ENCODE measurements around the gene IL11.

The IL11 gene

DNA sequence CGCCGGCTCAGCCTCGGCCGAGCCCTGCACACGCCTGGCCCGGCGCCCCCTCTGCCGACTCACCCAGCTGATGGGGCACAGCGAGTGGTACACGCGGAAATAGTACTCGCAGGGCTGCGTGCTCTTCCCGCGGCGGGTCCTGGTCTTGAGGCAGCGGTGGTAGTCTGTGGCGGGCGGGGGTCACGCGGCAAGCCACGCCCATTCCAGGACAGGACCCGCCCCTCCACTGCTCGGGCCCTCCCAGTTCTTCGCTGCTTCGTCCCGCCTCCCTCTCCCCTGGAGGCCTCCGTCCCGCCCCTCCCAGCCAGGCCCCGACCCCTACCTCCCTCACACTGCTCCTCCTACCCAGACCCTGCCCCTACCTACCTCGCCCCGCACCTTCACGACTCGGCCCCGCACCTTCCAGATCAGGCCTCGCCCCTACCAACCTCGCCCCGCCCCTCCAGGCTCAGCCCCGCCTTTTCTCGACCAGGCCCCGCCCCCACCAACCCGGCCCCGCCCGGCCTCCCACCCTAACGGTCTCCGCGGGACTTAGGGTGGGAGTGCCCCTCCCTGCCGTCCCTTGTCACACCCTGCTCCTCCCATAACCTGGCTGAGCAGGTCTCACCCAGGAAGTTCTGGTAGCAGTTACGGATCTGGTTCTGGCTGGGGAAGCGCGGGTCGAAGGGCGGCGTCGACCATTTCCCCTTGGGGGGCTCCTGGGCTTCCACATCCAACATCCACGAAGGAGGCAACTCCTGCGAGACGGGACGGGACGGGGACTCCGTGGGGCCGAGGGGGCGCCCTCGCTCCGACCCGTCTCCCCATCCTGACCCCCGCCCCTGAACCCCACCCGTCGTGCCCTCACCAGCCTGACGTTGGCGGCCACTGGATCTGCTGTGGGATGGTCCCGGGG lies 16.2 kb downstream of the IL11 start:
- H3K9ac ChIP-seq (ENCODE audit: low read length), result no peak overlapping the region
- H3K4me1 ChIP-seq (ENCODE audit: insufficient read depth, low read length), result peaks cover 8% of the 10 kb centered on the region
- no peaks in the 10 kb centered on the region for H3K9me3 ChIP-seq (ENCODE audit: low read length)
- no peak overlapping the region for H3K27ac ChIP-seq (ENCODE audit: low read depth, low read length)
- peak overlapping the region in 1 of 2 donors; percentile 14 for H3K4me3 ChIP-seq (ENCODE audit: low read depth in 1 of 2, low read length in 2 of 2)
- peaks cover 29 to 51% of the 10 kb centered on the region in 2 donors for H3K27me3 ChIP-seq (ENCODE audit: control insufficient read depth in 1 of 2, insufficient read depth in 2 of 2, low read length in 2 of 2)
- H3K36me3 ChIP-seq (ENCODE audit: insufficient read depth, low read length), result no peaks in the 10 kb centered on the region

DNA sequence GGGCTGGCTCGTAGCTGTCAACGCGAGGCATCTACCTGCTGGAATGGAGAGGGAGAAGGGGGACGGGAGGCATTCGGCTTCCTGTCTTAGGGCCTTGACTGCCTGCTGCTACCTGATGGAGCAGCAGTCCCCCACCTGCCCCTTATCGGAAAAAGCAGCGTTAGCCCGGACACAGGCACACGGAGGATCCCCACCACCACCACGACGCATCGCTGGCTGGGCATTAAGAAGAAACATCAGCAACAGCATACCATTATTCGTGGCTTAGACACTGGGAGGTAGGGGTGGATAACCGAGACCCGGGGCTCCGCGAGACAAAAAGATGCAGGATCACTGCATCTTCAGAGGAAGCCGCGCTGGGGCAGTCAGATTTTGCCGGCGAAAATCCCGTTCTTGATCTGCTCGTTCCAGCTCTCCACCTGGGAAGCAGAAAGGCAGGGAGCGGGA lies 16.9 kb downstream of the IL11 start:
- Histone ChIP-seq H3K9me3 (ENCODE audit: low read length) (no peaks in the 10 kb centered on the region), H3K36me3 (ENCODE audit: insufficient read depth, low read length) (no peaks in the 10 kb centered on the region), H3K9ac (ENCODE audit: low read length) (no peak overlapping the region), H3K4me1 (ENCODE audit: insufficient read depth, low read length) (peaks cover 8% of the 10 kb centered on the region), H3K4me3 (ENCODE audit: low read depth in 1 of 2, low read length in 2 of 2) (peak overlapping the region in 1 of 2 donors; percentile 14), H3K27ac (ENCODE audit: low read depth, low read length) (no peak overlapping the region), H3K27me3 (ENCODE audit: control insufficient read depth in 1 of 2, insufficient read depth in 2 of 2, low read length in 2 of 2) (peaks cover 29 to 51% of the 10 kb centered on the region in 2 donors)

DNA sequence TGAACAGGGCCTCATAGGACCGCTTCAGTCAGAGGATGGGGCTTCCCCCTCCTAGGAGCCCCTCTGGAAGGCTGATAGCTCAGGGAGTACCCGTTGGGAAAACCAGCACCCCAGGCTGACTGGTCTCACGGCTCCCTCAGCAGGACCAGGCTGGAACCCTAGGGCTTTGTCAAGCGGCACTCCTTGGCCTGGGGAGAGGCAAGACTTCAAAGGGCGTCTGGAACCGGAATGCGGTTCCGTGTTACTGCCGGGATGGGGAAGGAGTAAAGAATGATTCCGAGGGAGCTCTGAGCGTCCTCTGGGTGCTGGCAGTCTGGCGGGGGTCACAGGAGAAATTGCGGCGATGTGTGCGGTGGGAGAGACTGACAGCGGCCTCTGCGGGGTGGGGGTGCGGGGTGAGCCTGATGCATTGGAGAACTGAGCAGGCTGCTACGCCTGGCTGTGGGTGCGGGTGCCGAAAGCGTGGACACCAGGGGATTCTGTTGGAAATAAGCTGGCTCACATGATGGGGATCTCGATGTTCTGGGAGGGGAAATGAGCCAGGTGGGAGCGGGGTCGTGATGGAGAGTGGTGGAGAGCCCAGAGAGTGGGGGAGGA lies 17.6 kb downstream of the IL11 start:
- Histone ChIP-seq H3K36me3 (ENCODE audit: insufficient read depth, low read length) (no peaks in the 10 kb centered on the region), H3K9ac (ENCODE audit: low read length) (no peak overlapping the region), H3K27me3 (ENCODE audit: control insufficient read depth in 1 of 2, insufficient read depth in 2 of 2, low read length in 2 of 2) (peaks cover 29 to 51% of the 10 kb centered on the region in 2 donors), H3K9me3 (ENCODE audit: low read length) (no peaks in the 10 kb centered on the region), H3K4me3 (ENCODE audit: low read depth in 1 of 2, low read length in 2 of 2) (no peak overlapping the region), H3K27ac (ENCODE audit: low read depth, low read length) (no peak overlapping the region), H3K4me1 (ENCODE audit: insufficient read depth, low read length) (peaks cover 8% of the 10 kb centered on the region)

DNA sequence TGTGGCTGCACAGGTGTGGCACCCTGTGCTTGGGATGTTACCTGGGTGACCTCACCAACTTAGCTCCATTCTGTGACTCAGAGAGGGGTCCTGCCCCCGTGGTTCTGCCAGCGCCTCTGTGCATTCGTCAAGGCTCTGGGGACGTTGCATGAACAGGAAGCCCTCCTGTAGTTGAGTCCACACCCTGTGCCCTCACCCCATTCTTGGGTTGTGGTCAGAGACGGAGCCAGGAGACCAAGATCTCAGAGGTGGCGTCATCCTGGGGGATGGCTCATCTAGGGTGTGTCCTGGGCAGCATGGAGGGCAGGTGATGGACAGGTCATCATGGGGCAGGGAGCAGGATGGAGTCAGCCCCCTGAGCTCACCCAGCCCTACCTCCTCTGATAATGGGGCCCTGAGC lies 18.2 kb downstream of the IL11 start:
- Histone ChIP-seq H3K4me3 (ENCODE audit: low read depth in 1 of 2, low read length in 2 of 2) (no peak overlapping the region), H3K4me1 (ENCODE audit: insufficient read depth, low read length) (peaks cover 8% of the 10 kb centered on the region), H3K9ac (ENCODE audit: low read length) (no peak overlapping the region), H3K27me3 (ENCODE audit: control insufficient read depth in 1 of 2, insufficient read depth in 2 of 2, low read length in 2 of 2) (peaks cover 29 to 51% of the 10 kb centered on the region in 2 donors), H3K9me3 (ENCODE audit: low read length) (no peaks in the 10 kb centered on the region), H3K27ac (ENCODE audit: low read depth, low read length) (no peak overlapping the region), H3K36me3 (ENCODE audit: insufficient read depth, low read length) (no peaks in the 10 kb centered on the region)

DNA sequence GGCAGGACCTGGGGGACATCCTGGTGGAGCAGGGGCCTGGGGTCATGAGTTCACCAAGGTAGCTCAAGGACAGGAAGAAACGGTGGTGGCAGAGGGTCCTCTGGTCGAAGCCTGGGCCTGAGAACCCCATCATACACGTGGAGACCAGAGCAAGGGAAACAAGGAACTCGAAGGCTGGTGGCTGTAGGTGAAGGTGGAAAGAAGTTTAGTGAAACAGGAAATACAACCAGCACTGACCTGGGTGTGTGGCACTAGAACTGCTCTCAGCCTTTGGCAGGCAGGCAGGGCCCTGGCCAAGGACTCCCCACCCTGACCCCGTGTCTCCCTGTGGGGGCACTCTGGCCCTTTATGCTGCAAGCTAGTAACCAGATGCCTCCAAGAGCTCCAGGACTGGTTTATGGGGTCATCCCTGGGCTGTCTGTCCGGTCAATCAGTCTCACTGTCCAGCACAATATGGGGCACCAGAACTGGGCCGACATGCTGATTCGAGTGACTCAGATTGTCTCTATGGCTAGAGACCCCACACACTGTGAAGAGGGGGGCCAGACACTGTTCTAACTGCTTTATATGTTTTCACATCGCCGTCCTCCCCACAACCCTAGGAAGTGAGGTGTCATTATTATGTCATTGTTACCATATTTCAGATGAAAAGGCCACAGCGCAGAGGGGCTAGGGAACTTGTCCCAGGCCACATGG lies 19.5 kb downstream of the IL11 start:
- Histone ChIP-seq H3K4me3 (ENCODE audit: low read depth in 1 of 2, low read length in 2 of 2) (no peak overlapping the region), H3K27me3 (ENCODE audit: control insufficient read depth in 1 of 2, insufficient read depth in 2 of 2, low read length in 2 of 2) (peaks cover 29 to 48% of the 10 kb centered on the region in 2 donors), H3K27ac (ENCODE audit: low read depth, low read length) (no peak overlapping the region), H3K4me1 (ENCODE audit: insufficient read depth, low read length) (peaks cover 8% of the 10 kb centered on the region), H3K9ac (ENCODE audit: low read length) (no peak overlapping the region), H3K36me3 (ENCODE audit: insufficient read depth, low read length) (no peaks in the 10 kb centered on the region), H3K9me3 (ENCODE audit: low read length) (no peaks in the 10 kb centered on the region)

DNA sequence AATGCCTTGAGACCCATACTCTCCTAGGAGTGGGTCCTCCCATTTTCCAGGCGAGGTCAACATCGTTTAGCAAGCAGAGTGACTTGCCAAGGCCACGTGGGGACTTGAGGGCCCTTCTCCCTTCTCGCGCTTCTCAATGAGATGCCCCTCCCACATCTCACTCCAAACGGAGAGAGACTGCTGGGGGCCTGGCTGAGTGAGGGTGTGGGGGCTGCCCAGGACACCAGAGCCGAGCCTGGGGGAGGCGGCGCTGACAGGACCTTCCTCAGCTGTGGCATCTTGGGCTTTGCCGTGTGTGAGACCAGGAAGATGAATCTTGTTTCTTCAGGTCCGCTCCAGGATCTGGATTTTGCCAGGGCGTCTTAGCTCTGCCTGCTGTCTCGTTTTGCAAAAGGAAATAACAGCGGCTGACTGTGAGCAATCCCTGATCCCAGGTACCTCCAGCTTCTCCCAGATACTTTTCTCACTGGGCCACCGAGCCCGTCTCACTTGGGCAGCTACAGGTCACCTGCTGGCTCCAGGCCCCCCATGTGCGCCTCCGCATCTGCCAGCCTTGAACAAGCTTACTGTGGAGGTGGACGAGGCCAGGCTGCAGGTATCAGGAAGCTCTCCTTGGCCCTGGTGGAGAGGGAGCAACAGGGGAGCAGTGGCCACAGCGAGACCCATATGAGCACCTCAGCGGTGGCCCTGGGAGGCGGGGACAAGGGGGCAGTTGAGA lies 21.8 kb downstream of the IL11 start:
- no peak overlapping the region for H3K4me3 ChIP-seq (ENCODE audit: low read depth in 1 of 2, low read length in 2 of 2)

DNA sequence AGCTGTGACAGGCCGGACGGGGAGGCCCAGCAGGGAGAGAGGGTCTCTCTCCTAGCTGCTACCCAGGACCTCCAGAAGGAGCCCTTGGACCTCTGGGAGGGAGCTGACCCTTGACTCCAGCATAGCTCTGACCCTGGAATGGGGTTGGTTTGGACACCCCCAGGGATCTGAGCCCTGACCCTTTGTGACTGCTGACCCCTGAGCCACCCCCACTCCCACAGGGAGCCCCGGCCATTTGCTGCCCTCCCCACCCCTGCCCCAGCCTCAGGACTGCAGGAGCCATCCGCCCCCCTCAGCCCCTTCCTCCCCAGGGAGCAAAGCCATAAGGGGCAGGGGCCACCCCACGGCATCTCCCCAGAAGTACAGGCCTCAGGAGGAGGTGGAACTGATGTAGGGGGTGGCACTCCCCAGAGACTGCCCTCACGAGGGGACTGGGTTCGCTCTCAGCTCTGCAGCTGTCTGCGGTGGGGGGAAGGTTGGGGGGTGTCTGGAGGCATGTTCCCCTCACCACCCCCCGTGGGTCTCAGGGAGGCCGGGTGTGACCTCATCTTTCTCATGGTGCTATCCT lies 22.7 kb downstream of the IL11 start:
- no peak overlapping the region for H3K4me3 ChIP-seq (ENCODE audit: low read depth in 1 of 2, low read length in 2 of 2)
- peaks cover 13% of the 10 kb centered on the region for H3K36me3 ChIP-seq (ENCODE audit: insufficient read depth, low read length)
- H3K9me3 ChIP-seq (ENCODE audit: low read length), result no peaks in the 10 kb centered on the region
- H3K27ac ChIP-seq (ENCODE audit: low read depth, low read length), result no peak overlapping the region
- H3K9ac ChIP-seq (ENCODE audit: low read length), result no peak overlapping the region
- peaks cover 16 to 17% of the 10 kb centered on the region in 2 donors for H3K27me3 ChIP-seq (ENCODE audit: control insufficient read depth in 1 of 2, insufficient read depth in 2 of 2, low read length in 2 of 2)
- H3K4me1 ChIP-seq (ENCODE audit: insufficient read depth, low read length), result no peaks in the 10 kb centered on the region

More for the DNA sequence above, 21.8 kb downstream of the IL11 start:
- peaks cover 25 to 27% of the 10 kb centered on the region in 2 donors for H3K27me3 ChIP-seq (ENCODE audit: control insufficient read depth in 1 of 2, insufficient read depth in 2 of 2, low read length in 2 of 2)
- H3K27ac ChIP-seq (ENCODE audit: low read depth, low read length), result no peak overlapping the region
- peaks cover 4% of the 10 kb centered on the region for H3K36me3 ChIP-seq (ENCODE audit: insufficient read depth, low read length)
- H3K4me1 ChIP-seq (ENCODE audit: insufficient read depth, low read length), result peaks cover 5% of the 10 kb centered on the region
- H3K9me3 ChIP-seq (ENCODE audit: low read length), result no peaks in the 10 kb centered on the region
- H3K9ac ChIP-seq (ENCODE audit: low read length), result no peak overlapping the region

DNA sequence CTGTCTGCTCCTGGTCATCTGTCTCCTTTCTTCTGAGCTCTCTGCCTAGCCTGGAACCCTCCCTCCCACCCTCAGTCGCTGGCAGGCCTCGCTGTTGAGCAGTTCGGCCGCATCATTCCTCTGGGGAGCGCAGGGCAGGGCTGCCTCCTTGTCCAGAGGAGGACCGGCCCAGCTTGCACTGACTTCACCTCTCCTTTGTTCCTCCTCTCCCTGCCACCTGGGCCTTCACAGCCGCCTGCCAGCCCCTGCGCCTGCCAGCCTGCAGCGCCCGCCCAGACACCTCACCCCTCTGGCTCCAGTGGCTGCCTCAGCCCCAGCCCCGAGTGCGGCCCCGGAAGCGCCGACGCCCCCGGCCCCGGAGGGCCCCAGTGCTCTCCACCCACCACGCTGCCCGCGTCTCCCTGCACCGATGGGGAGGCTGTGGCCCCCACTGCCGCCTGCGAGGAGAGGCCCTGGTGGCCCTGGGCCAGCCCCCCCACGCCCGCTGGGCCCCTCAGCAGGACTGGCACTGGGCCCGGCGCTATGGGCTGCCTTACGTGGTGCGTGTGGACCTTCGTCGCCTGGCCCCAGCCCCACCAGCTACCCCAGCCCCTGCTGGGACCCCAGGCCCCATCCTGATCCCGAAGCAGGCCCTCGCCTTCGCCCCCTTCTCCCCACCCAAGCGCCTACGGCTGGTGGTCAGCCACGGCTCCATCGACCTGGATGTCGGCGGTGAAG lies 23.4 kb downstream of the IL11 start:
- Histone ChIP-seq H3K9ac (ENCODE audit: low read length) (no peak overlapping the region), H3K27me3 (ENCODE audit: control insufficient read depth in 1 of 2, insufficient read depth in 2 of 2, low read length in 2 of 2) (peaks cover 9 to 11% of the 10 kb centered on the region in 2 donors), H3K4me1 (ENCODE audit: insufficient read depth, low read length) (no peaks in the 10 kb centered on the region), H3K9me3 (ENCODE audit: low read length) (no peaks in the 10 kb centered on the region), H3K4me3 (ENCODE audit: low read depth in 1 of 2, low read length in 2 of 2) (no peak overlapping the region), H3K27ac (ENCODE audit: low read depth, low read length) (no peak overlapping the region), H3K36me3 (ENCODE audit: insufficient read depth, low read length) (peaks cover 16% of the 10 kb centered on the region)

DNA sequence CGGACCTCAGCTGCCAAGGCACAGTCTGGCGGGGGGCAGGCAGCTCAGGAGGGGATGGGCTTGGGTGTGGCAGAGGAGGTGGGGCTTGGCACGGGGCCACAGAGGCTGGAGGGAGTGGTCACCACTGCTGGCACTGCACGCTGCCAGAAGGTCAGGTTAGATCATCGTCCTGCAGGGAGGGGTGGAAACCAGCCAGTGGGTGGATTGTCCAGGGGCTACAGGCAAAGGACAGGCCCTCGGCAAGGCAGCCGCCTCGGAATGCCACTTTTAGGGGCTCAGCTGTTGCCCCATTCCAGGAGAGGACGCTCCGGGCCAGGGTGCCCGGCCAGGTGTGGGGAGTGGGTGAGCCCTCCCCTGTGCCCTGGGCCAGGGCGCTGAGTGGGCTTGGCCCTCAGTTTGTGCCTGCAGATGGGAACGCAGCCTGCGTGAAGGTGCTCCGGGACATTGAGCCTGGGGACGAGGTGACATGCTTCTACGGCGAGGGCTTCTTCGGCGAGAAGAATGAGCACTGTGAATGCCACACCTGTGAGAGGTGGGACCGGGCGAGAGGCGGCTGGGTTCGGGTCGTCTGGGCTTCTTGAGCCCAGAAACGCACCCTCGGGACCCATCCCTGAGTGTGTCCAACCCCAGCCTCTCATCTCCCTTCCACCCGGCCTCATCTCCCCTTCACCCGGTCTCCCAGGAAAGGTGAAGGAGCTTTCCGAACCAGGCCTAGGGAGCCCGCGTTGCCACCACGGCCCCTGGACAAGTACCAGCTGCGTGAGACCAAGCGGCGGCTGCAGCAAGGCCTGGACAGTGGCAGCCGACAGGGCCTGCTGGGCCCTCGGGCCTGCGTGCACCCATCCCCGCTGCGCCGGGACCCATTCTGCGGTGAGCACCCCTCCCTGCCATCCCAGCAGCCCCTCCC lies 24.2 kb downstream of the IL11 start:
- Histone ChIP-seq H3K9me3 (ENCODE audit: low read length) (no peaks in the 10 kb centered on the region), H3K27me3 (ENCODE audit: control insufficient read depth in 1 of 2, insufficient read depth in 2 of 2, low read length in 2 of 2) (peaks cover 1 to 3% of the 10 kb centered on the region in 2 donors), H3K9ac (ENCODE audit: low read length) (no peak overlapping the region), H3K27ac (ENCODE audit: low read depth, low read length) (no peak overlapping the region), H3K36me3 (ENCODE audit: insufficient read depth, low read length) (peaks cover 16% of the 10 kb centered on the region), H3K4me1 (ENCODE audit: insufficient read depth, low read length) (peaks cover 5% of the 10 kb centered on the region), H3K4me3 (ENCODE audit: low read depth in 1 of 2, low read length in 2 of 2) (no peak overlapping the region)
